ENCODE measurements around the gene HSPA12A. TPM values are rescaled to one million over a fixed set of nuclear protein-coding genes. Genes with fewer than 3 reads are reported as not detected.

The HSPA12A gene
- total and polyA plus RNA-seq, 4 donors = 2.0 to 9.8 (median 5.0) TPM

DNA sequence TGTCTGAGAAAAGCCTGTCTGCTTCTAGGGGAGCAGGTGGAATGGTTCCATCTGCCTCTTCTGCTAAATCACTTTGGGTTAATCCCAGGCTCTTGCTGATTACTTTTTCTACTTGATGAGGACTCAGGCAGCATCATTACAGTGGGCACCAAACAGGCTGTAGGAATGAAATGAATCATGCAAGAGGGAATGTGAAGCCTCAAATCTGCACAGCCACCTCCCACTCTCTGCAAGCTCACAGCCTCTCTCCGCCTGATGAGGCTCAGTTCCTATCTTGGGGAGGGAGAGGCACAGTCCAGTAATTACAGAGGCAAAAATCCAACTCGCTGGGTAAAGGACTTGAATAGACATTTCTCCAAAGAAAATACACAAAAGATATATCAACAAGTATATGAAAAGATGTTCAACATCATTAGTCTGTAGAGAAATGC lies 34.0 kb downstream of the HSPA12A start:
- Histone ChIP-seq H3K9me3 (ENCODE audit: control insufficient read depth in 4 of 4, insufficient read depth in 3 of 4, low read length in 3 of 4) (no peaks in the 10 kb centered on the region), H3K36me3 (ENCODE audit: control insufficient read depth in 4 of 4, insufficient read depth in 4 of 4, low read length in 4 of 4) (no peaks in the 10 kb centered on the region), H3K4me3 (no peak overlapping the region), H3K27ac (ENCODE audit: low read depth in 1 of 2, low read length in 1 of 2) (no peak overlapping the region), H3K4me1 (ENCODE audit: control insufficient read depth in 5 of 5, insufficient read depth in 5 of 5, low read length in 5 of 5) (no peaks in the 10 kb centered on the region), H3K9ac (ENCODE audit: insufficient read depth in 1 of 2, low read length in 2 of 2) (no peak overlapping the region), H3K27me3 (ENCODE audit: control insufficient read depth in 3 of 3, insufficient read depth in 3 of 3, low read length in 2 of 3) (no peaks in the 10 kb centered on the region)
- TF ChIP-seq CTCF (IDR thresholded peaks at IDR 0.05; ENCODE audit: control extremely low read depth, extremely low read depth) = no peak
- 82 to 89% methylated on average over 2 of the region's 2 CpGs for WGBS, 2 donors
- DNase-seq (no peak), ATAC-seq (ENCODE audit: insufficient read depth, low FRiP score) (no peak)

DNA sequence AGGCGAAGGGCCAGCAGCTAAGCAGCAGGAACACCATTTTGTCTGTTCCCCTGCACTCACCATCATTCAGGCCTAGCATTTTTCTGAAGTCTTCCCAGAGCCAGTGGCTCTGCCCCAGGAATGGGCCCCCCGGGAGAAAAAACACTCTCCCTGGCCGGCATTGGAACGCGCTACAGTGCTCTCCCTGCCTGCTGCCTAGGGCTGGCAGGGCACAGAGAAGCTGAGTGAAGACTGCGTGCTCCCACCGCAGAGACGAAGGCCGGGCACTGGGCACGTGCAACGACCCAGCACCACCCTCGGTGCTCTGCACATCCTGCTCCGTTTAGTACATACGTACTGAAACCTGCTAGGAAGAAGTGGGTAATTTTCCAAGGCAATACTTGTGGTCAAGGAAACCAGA lies 34.4 kb downstream of the HSPA12A start:
- no peaks in the 10 kb centered on the region for H3K27me3 ChIP-seq (ENCODE audit: control insufficient read depth in 3 of 3, insufficient read depth in 3 of 3, low read length in 2 of 3)
- no peak for DNase-seq
- no peaks in the 10 kb centered on the region for H3K9me3 ChIP-seq (ENCODE audit: control insufficient read depth in 4 of 4, insufficient read depth in 3 of 4, low read length in 3 of 4)
- no peak for ATAC-seq (ENCODE audit: insufficient read depth, low FRiP score)
- H3K4me3 ChIP-seq = no peak overlapping the region
- no peak for TF ChIP-seq CTCF (IDR thresholded peaks at IDR 0.05; ENCODE audit: control extremely low read depth, extremely low read depth)
- H3K36me3 ChIP-seq (ENCODE audit: control insufficient read depth in 4 of 4, insufficient read depth in 4 of 4, low read length in 4 of 4) = no peaks in the 10 kb centered on the region
- H3K4me1 ChIP-seq (ENCODE audit: control insufficient read depth in 5 of 5, insufficient read depth in 5 of 5, low read length in 5 of 5) = no peaks in the 10 kb centered on the region
- WGBS, 2 donors = 75 to 87% methylated on average over 14 of the region's 14 CpGs
- no peak overlapping the region for H3K9ac ChIP-seq (ENCODE audit: insufficient read depth in 1 of 2, low read length in 2 of 2)
- no peak overlapping the region for H3K27ac ChIP-seq (ENCODE audit: low read depth in 1 of 2, low read length in 1 of 2)

DNA sequence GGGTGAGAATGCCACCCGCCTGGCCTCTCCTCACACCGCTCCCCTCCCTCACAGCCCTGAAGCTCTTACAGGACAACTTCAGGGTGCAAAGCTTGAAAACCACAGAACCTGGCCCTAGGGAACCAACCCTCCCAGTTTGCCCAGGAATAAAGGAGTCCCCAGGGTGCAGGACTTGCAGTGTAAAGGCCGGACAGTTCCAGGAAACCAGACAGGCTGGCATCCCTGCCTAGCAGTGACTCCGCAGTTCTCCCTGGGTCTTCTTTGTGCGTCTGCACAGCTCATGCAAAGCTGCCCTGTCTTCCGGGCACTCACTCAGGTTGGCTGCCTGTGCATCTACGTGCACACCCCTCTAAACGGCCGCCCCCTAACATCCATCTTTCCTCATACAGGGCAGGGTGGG lies 36.1 kb downstream of the HSPA12A start:
- DNase-seq (no peak), ATAC-seq (ENCODE audit: insufficient read depth, low FRiP score) (no peak)
- Histone ChIP-seq H3K36me3 (ENCODE audit: control insufficient read depth in 4 of 4, insufficient read depth in 4 of 4, low read length in 4 of 4) (no peaks in the 10 kb centered on the region), H3K4me3 (no peak overlapping the region), H3K4me1 (ENCODE audit: control insufficient read depth in 5 of 5, insufficient read depth in 5 of 5, low read length in 5 of 5) (no peaks in the 10 kb centered on the region), H3K27me3 (ENCODE audit: control insufficient read depth in 3 of 3, insufficient read depth in 3 of 3, low read length in 2 of 3) (no peaks in the 10 kb centered on the region), H3K9ac (ENCODE audit: insufficient read depth in 1 of 2, low read length in 2 of 2) (no peak overlapping the region), H3K27ac (ENCODE audit: low read depth in 1 of 2, low read length in 1 of 2) (no peak overlapping the region), H3K9me3 (ENCODE audit: control insufficient read depth in 4 of 4, insufficient read depth in 3 of 4, low read length in 3 of 4) (no peaks in the 10 kb centered on the region)
- TF ChIP-seq CTCF (IDR thresholded peaks at IDR 0.05; ENCODE audit: control extremely low read depth, extremely low read depth) = no peak
- WGBS, 2 donors = 82% methylated on average over 9 of the region's 9 CpGs

GRCh38 chr10:116705498-116705897 lies 36.9 kb downstream of the HSPA12A start:
- Histone ChIP-seq H3K4me3 (no peak overlapping the region), H3K9me3 (ENCODE audit: control insufficient read depth in 4 of 4, insufficient read depth in 3 of 4, low read length in 3 of 4) (no peaks in the 10 kb centered on the region), H3K36me3 (ENCODE audit: control insufficient read depth in 4 of 4, insufficient read depth in 4 of 4, low read length in 4 of 4) (no peaks in the 10 kb centered on the region), H3K4me1 (ENCODE audit: control insufficient read depth in 5 of 5, insufficient read depth in 5 of 5, low read length in 5 of 5) (no peaks in the 10 kb centered on the region), H3K9ac (ENCODE audit: insufficient read depth in 1 of 2, low read length in 2 of 2) (no peak overlapping the region), H3K27me3 (ENCODE audit: control insufficient read depth in 3 of 3, insufficient read depth in 3 of 3, low read length in 2 of 3) (no peaks in the 10 kb centered on the region), H3K27ac (ENCODE audit: low read depth in 1 of 2, low read length in 1 of 2) (no peak overlapping the region)
- WGBS, 2 donors = 80 to 89% methylated on average over 7 of the region's 7 CpGs
- ATAC-seq (ENCODE audit: insufficient read depth, low FRiP score) = no peak
- TF ChIP-seq CTCF (IDR thresholded peaks at IDR 0.05; ENCODE audit: control extremely low read depth, extremely low read depth) = no peak
- DNase-seq = no peak
